Measurements from ENCODE around the gene JAML. TPM values are rescaled to one million over a fixed set of nuclear protein-coding genes. Genes with fewer than 3 reads are reported as not detected.

JAML gene
- total and polyA plus RNA-seq, 11 donors: 0.90 to 18.4 (median 1.6) TPM

GRCh38 chr11:118170231-118170630, 54.6 kb downstream of the JAML start:
- Histone ChIP-seq H3K4me1 (peaks cover 3 to 45% (median 18%) of the 10 kb centered on the region in 12 donors), H3K9me3 (no peaks in the 10 kb centered on the region), H3K36me3 (peaks cover 0 to 10% (median 0%) of the 10 kb centered on the region in 9 donors), H3K4me3 (no peak overlapping the region), H3K27me3 (peaks cover 0 to 8% (median 0%) of the 10 kb centered on the region in 9 donors), H3K27ac (peak overlapping the region in 1 of 12 donors; percentile 23)
- no peak for ATAC-seq
- peak in 1 of 5 donors; percentile 24 for DNase-seq
- no peak for TF ChIP-seq CTCF (IDR thresholded peaks at IDR 0.05)
- TF ChIP-seq POLR2A (IDR thresholded peaks at IDR 0.05): no peak
- intact Hi-C loops (cut with DNase I): loop anchor here in 2 of 10 donors (2.0 kb wide), 1 partner anchor 25 kb away; no protein-coding TSS in a partner anchor
- 72 to 81% (median 80%) methylated on average over 9 of the region's 9 CpGs for WGBS, 4 donors

- ATAC-seq (no peak), DNase-seq (peak in 3 of 5 donors; percentile 12 to 54 (median 42))
- Histone ChIP-seq H3K4me3 (no peak overlapping the region), H3K27me3 (peaks cover 0 to 8% (median 0%) of the 10 kb centered on the region in 9 donors), H3K4me1 (peaks cover 3 to 43% (median 16%) of the 10 kb centered on the region in 12 donors), H3K27ac (peak overlapping the region in 2 of 12 donors; percentile 9 to 19), H3K9me3 (no peaks in the 10 kb centered on the region), H3K36me3 (peaks cover 0 to 10% (median 0%) of the 10 kb centered on the region in 9 donors)
- intact Hi-C loops (cut with DNase I): loop anchor here in 2 of 10 donors (2.0 kb wide), 1 partner anchor 25 kb away; no protein-coding TSS in a partner anchor
- WGBS, 4 donors: 65 to 79% (median 75%) methylated on average over 7 of the region's 7 CpGs
- TF ChIP-seq POLR2A (IDR thresholded peaks at IDR 0.05) (no peak), CTCF (IDR thresholded peaks at IDR 0.05) (no peak)
Measured at GRCh38 chr11:118169300-118170140, 55.3 kb downstream of the JAML start.

GRCh38 chr11:118168751-118169150, 56.1 kb downstream of the JAML start:
- intact Hi-C loops (cut with DNase I): no loop called here
- DNase-seq (peak in 1 of 5 donors; percentile 21), ATAC-seq (no peak)
- Histone ChIP-seq H3K27ac (peak overlapping the region in 1 of 12 donors; percentile 19), H3K4me3 (no peak overlapping the region), H3K9me3 (no peaks in the 10 kb centered on the region), H3K27me3 (peaks cover 0 to 8% (median 0%) of the 10 kb centered on the region in 9 donors), H3K4me1 (peaks cover 3 to 41% (median 16%) of the 10 kb centered on the region in 12 donors), H3K36me3 (peaks cover 0 to 10% (median 0%) of the 10 kb centered on the region in 9 donors)
- TF ChIP-seq POLR2A (IDR thresholded peaks at IDR 0.05): no peak
- TF ChIP-seq CTCF (IDR thresholded peaks at IDR 0.05): no peak
- WGBS, 4 donors: 85 to 100% (median 90%) methylated on average over 1 to 3 of the region's 3 CpGs

GRCh38 chr11:118168316-118168715, 56.5 kb downstream of the JAML start:
- 84 to 89% (median 88%) methylated on average over 8 of the region's 8 CpGs for WGBS, 4 donors
- TF ChIP-seq CTCF (IDR thresholded peaks at IDR 0.05): no peak
- TF ChIP-seq POLR2A (IDR thresholded peaks at IDR 0.05): no peak

More at GRCh38 chr11:118168316-118168715, 56.5 kb downstream of the JAML start:
- H3K27ac ChIP-seq: no peak overlapping the region
- peaks cover 3 to 41% (median 16%) of the 10 kb centered on the region in 12 donors for H3K4me1 ChIP-seq
- DNase-seq (peak in 1 of 5 donors; percentile 56), ATAC-seq (no peak)
- intact Hi-C loops (cut with DNase I): no loop called here
- no peaks in the 10 kb centered on the region for H3K9me3 ChIP-seq
- no peak overlapping the region for H3K4me3 ChIP-seq
- peaks cover 0 to 8% (median 0%) of the 10 kb centered on the region in 9 donors for H3K27me3 ChIP-seq
- peaks cover 0 to 10% (median 0%) of the 10 kb centered on the region in 9 donors for H3K36me3 ChIP-seq

All from heart left ventricle (tissue), 16 donors.